HCT116 (cell line): ENCODE data around the gene PHF19.

Experiments
- CEBPB ChIP-seq: IDR thresholded peaks from 2 replicates; pipeline ENCODE4 v1.6.1; 2012; ENCODE audit warnings: low read depth
- CTCF ChIP-seq, 3 experiments: fragments of 200-600 bp in 1 of 3; sonication (generic) in 1 of 3; IDR thresholded peaks in 2 of 3; conservative IDR thresholded peaks in 1 of 3; 2 replicates each; pipeline ENCODE4 v1.5.1; 2012 to 2017; ENCODE audit warnings: low read depth in 2 of 3, low read length in 2 of 3, antibody characterized with exemption in 1 of 3, borderline replicate concordance in 1 of 3, control low read depth in 1 of 3, mild to moderate bottlenecking in 1 of 3, mixed read lengths in 1 of 3, mixed run types in 1 of 3, moderate library complexity in 1 of 3; ENCODE audit not compliant: insufficient read depth in 1 of 3
- EZH2phosphoT487 ChIP-seq: fragments of 200-600 bp; IDR thresholded peaks from 2 replicates; pipeline ENCODE4 v1.6.1; 2018; ENCODE audit warnings: antibody characterized with exemption, borderline replicate concordance
- MAX ChIP-seq: IDR thresholded peaks from 2 replicates; pipeline ENCODE4 v1.6.1; 2012
- POLR2A ChIP-seq: IDR thresholded peaks from 2 replicates; pipeline ENCODE4 v1.7.0; 2011; ENCODE audit warnings: borderline replicate concordance; ENCODE audit not compliant: insufficient read depth, insufficient read length; ENCODE audit errors: extremely low read depth
- REST ChIP-seq: IDR thresholded peaks from 2 replicates; pipeline ENCODE4 v1.6.1; 2012; ENCODE audit warnings: low read depth
- ZNF274 ChIP-seq: fragments of 200-500 bp; sonication (Bioruptor generic); IDR thresholded peaks from 2 replicates; pipeline ENCODE4 v1.6.1; 2014; ENCODE audit warnings: mild to moderate bottlenecking, low read depth, low read length, inconsistent platforms

DNA sequence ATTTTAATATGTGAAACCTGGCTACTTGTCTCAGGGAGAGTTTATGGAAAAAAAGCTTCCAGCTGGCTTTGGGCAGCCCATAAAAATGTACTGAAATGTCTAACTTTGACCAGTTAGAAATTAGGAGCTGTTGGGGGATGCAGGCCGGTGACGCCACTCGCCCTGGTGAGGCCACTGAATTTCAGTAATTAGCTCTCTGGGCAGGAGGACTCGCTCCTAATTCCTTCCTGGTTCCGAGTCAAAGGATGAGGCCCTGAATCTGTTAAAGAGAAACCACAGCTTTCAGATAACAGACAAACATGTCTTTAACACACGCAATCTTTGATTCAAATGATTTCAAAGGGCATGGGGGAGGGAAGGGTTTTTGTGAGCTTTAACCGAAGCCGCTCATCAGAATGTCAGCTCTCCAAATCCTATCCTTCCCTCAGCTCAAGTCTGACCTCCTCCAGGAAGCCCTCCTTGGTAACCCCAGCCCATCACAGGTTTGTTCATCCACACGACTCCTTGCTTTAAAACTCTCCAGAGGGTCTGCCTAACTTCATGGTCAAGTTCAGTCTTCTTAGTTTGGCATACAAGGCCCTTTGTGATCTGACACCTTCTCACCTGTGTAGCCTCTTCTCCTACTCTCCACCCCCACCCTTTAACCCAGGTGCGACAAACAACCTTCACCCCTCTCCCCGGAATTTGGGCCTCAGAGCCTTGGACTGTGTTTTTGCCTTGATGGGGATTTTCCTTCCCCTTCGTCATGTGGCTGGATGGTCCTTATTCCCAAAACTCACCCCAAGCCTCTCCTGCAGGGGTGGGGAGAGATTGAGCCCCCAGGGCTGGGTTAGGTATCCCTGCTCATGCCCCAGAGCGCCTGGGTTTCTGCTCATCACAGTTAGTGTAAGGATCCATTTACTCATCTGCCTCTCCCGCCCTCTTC is 13.6 kb upstream of the PHF19 start:
- TF ChIP-seq CEBPB (no peak), CTCF (IDR thresholded peaks at IDR 0.05 in 2 of 3, conservative IDR thresholded peaks at IDR 0.05 in 1 of 3; ENCODE audit: borderline replicate concordance in 1 of 3, insufficient read depth in 1 of 3, low read depth in 2 of 3, low read length in 2 of 3) (no peak), MAX (no peak), REST (no peak), ZNF274 (no peak), POLR2A (no peak), EZH2phosphoT487 (no peak)
